AG04449 (cell line): ENCODE measurements around the gene CCDC33.

Source experiments
- CTCF ChIA-PET: fragments of 350-600 bp; formaldehyde crosslinking; extraction: SDS; loops from one replicate; lab custom pipeline; 2021; ENCODE audit warnings: antibody characterized with exemption; lab: Yijun Ruan, JAX
- POLR2A ChIA-PET: fragments of 400-600, 350-600 bp; formaldehyde crosslinking; extraction: SDS; loops from one replicate; lab custom pipeline; 2020; ENCODE audit warnings: antibody characterized with exemption, inconsistent platforms; lab: Yijun Ruan, JAX
- DNase-seq: peaks from one replicate; pipeline ENCODE4 v3.0.0-alpha.2; 2010; ENCODE audit warnings: low read depth, low spot score
- H3K4me3 ChIP-seq: 2 replicates; pipeline ENCODE4 v1.5.1; 2011; ENCODE audit warnings: low read depth, mild to moderate bottlenecking, control low read depth, low read length
- CTCF ChIP-seq: IDR thresholded peaks from one replicate; pipeline ENCODE4 v1.5.1; 2011; ENCODE audit warnings: mild to moderate bottlenecking, moderate library complexity, low read length, control low read depth, inconsistent platforms; ENCODE audit not compliant: insufficient read depth; ENCODE audit errors: missing control alignments

The CCDC33 gene

GRCh38 chr15:74324714-74325113 is 88.6 kb downstream of the CCDC33 start:
- POLR2A ChIA-PET = no interaction called here
- H3K4me3 ChIP-seq = no peak overlapping the region
- DNase-seq = no peak
- CTCF ChIA-PET = interaction anchor here (0.9 to 24.9 kb wide), 6 partner anchors 9 to 351 kb away, joined by 3 to 554 read pairs (median 6); no protein-coding TSS in a partner anchor
- TF ChIP-seq CTCF = no peak

- no peak for DNase-seq
- CTCF ChIA-PET = interaction anchor here (0.8 to 24.9 kb wide), 3 partner anchors 8 to 278 kb away, joined by 3 to 554 read pairs (median 7); no protein-coding TSS in a partner anchor
- POLR2A ChIA-PET = no interaction called here
- no peak overlapping the region for H3K4me3 ChIP-seq
- TF ChIP-seq CTCF = no peak
Measured at GRCh38 chr15:74326746-74327145, 90.6 kb downstream of the CCDC33 start.

GRCh38 chr15:74327756-74328155 is 91.6 kb downstream of the CCDC33 start:
- ChIA-PET POLR2A (no interaction called here), CTCF (interaction anchor here (0.8 to 24.9 kb wide), 3 partner anchors 17 to 279 kb away, joined by 3 to 554 read pairs (median 3); no protein-coding TSS in a partner anchor)
- no peak for DNase-seq

GRCh38 chr15:74328331-74329056 is 92.4 kb downstream of the CCDC33 start:
- no peak overlapping the region for H3K4me3 ChIP-seq
- no peak for DNase-seq
- CTCF ChIA-PET = interaction anchor here (0.9 to 24.9 kb wide), 5 partner anchors 7 to 441 kb away, joined by 3 to 554 read pairs (median 4); no protein-coding TSS in a partner anchor
- TF ChIP-seq CTCF = no peak
- POLR2A ChIA-PET = no interaction called here

More at GRCh38 chr15:74327756-74328155, 91.6 kb downstream of the CCDC33 start:
- no peak for TF ChIP-seq CTCF
- no peak overlapping the region for H3K4me3 ChIP-seq

GRCh38 chr15:74330861-74331408 is 94.8 kb downstream of the CCDC33 start:
- no peak for TF ChIP-seq CTCF
- no peak overlapping the region for H3K4me3 ChIP-seq
- CTCF ChIA-PET = interaction anchor here (0.8 to 24.9 kb wide), 5 partner anchors 10 to 283 kb away, joined by 3 to 554 read pairs (median 4); no protein-coding TSS in a partner anchor
- POLR2A ChIA-PET = no interaction called here
- no peak for DNase-seq

- H3K4me3 ChIP-seq = no peak overlapping the region
- ChIA-PET CTCF (interaction anchor here (1.3 to 4.9 kb wide), 3 partner anchors 11 to 204 kb away, joined by 3 to 67 read pairs (median 4); no protein-coding TSS in a partner anchor), POLR2A (interaction anchor here (0.6 kb wide), 1 partner anchor 13 kb away, joined by 3 read pairs; no protein-coding TSS in a partner anchor)
- no peak for DNase-seq
- TF ChIP-seq CTCF = no peak
Measured at GRCh38 chr15:74332011-74332410, 95.9 kb downstream of the CCDC33 start.
